Endothelial cell of umbilical vein (primary cell): ENCODE measurements around the gene SLC31A2. TPM values are rescaled to one million over a fixed set of nuclear protein-coding genes. Genes with fewer than 3 reads are reported as not detected.

Source experiments
- BruUV-seq: library from RNA; stranded (reverse); fragments of 400-500 nt; replicated peaks from 2 replicates; lab custom pipeline; 2021; lab: Mats Ljungman, UMichigan
- CTCF ChIA-PET: fragments of 300-600, 350-600 bp; sonication (Branson Sonifier 250); formaldehyde crosslinking; loops from one replicate; lab custom pipeline; 2021; ENCODE audit warnings: antibody characterized with exemption, inconsistent platforms; lab: Charles Lee
- POLR2A ChIA-PET: fragments of 300-600, 350-600 bp; sonication (Branson Sonifier 250); formaldehyde crosslinking; loops from one replicate; lab custom pipeline; 2021; ENCODE audit warnings: antibody characterized with exemption, inconsistent platforms; lab: Charles Lee
- DNase-seq: peaks from one replicate; pipeline ENCODE4 v3.0.0-alpha.2; 2011; ENCODE audit warnings: low read depth, low spot score
- FAIRE-seq: peaks from 2 replicates; lab custom pipeline; 2011; peaks lifted over from hg19 to GRCh38; lab: Jason Lieb, UNC
- H2AFZ ChIP-seq: 2 replicates; pipeline ENCODE4 v1.6.0; 2012; ENCODE audit warnings: low read depth, low read length, control low read depth, inconsistent platforms
- H3K27ac ChIP-seq: 2 replicates; pipeline ENCODE4 v1.5.1; 2011; ENCODE audit warnings: low read depth, mild to moderate bottlenecking, control low read depth, low read length, moderate library complexity; ENCODE audit not compliant: insufficient read depth
- H3K27me3 ChIP-seq, 2 experiments: 2 replicates each; pipeline versions ENCODE4 v1.6.0 to v1.6.1; 2011; ENCODE audit warnings: low read length in 2 of 2, mixed read lengths in 1 of 2; ENCODE audit not compliant: control insufficient read depth in 2 of 2, insufficient read depth in 2 of 2
- H3K36me3 ChIP-seq, 2 experiments: 2 replicates in 1 of 2; 3 replicates in 1 of 2; pipeline ENCODE4 v1.5.1; 2011; ENCODE audit warnings: low read length in 2 of 2, mild to moderate bottlenecking in 1 of 2, moderate library complexity in 1 of 2; ENCODE audit not compliant: control insufficient read depth in 2 of 2, insufficient read depth in 2 of 2; ENCODE audit errors: extremely low read depth in 1 of 2
- H3K4me1 ChIP-seq: 3 replicates; pipeline ENCODE4 v1.5.1; 2011; ENCODE audit warnings: mild to moderate bottlenecking, low read length; ENCODE audit not compliant: control insufficient read depth, insufficient read depth; ENCODE audit errors: extremely low read depth
- H3K4me2 ChIP-seq: 2 replicates; pipeline ENCODE4 v1.6.1; 2011; ENCODE audit warnings: low read length, control low read depth, mixed read lengths; ENCODE audit not compliant: insufficient read depth
- H3K4me3 ChIP-seq, 3 experiments: fragments of 200-600 bp in 1 of 3; sonication (generic), shearing (Covaris generic) in 1 of 3; replicated peaks in 1 of 3; 2 replicates each; pipeline ENCODE4 v1.5.1; 2011 to 2016; ENCODE audit warnings: control low read depth in 3 of 3, low read length in 3 of 3, mild to moderate bottlenecking in 2 of 3, inconsistent platforms in 1 of 3, low read depth in 1 of 3, moderate library complexity in 1 of 3; ENCODE audit not compliant: insufficient read depth in 1 of 3
- H3K79me2 ChIP-seq: 2 replicates; pipeline ENCODE4 v1.6.0; 2012; ENCODE audit warnings: low read length, inconsistent platforms; ENCODE audit not compliant: control insufficient read depth, insufficient read depth
- H3K9ac ChIP-seq: replicated peaks from 2 replicates; pipeline ENCODE3; 2011; ENCODE audit warnings: low read length, control low read depth; ENCODE audit not compliant: insufficient read depth; ENCODE audit errors: extremely low read depth
- H3K9me1 ChIP-seq: replicated peaks from 3 replicates; pipeline ENCODE4 v1.6.0; 2011; ENCODE audit warnings: mild to moderate bottlenecking, low read length; ENCODE audit not compliant: control insufficient read depth, insufficient read depth; ENCODE audit errors: extremely low read depth
- H3K9me3 ChIP-seq: replicated peaks from 2 replicates; pipeline ENCODE4 v1.5.1; 2012; ENCODE audit warnings: low read length, inconsistent platforms; ENCODE audit not compliant: control insufficient read depth, insufficient read depth
- H4K20me1 ChIP-seq: replicated peaks from 2 replicates; pipeline ENCODE3; 2011; ENCODE audit warnings: mild to moderate bottlenecking, low read length; ENCODE audit not compliant: control insufficient read depth, insufficient read depth; ENCODE audit errors: extremely low read depth
- CTCF ChIP-seq, 2 donors: IDR thresholded peaks; 1 replicate in 1 of 2; 2 replicates in 1 of 2; pipeline ENCODE4 v1.5.1; 2011; ENCODE audit warnings: low read length in 2 of 2, mild to moderate bottlenecking in 2 of 2, moderate library complexity in 2 of 2, control low read depth in 1 of 2, inconsistent platforms in 1 of 2, low read depth in 1 of 2; ENCODE audit not compliant: insufficient read depth in 1 of 2; ENCODE audit errors: extremely low read depth in 1 of 2
- EZH2 ChIP-seq: IDR thresholded peaks from 2 replicates; pipeline ENCODE4 v1.6.1; 2012; ENCODE audit warnings: borderline replicate concordance, low read depth, mild to moderate bottlenecking, moderate library complexity, low read length, inconsistent platforms; ENCODE audit not compliant: severe bottlenecking
- FOS ChIP-seq: IDR thresholded peaks from 2 replicates; pipeline ENCODE4 v1.6.1; 2011; ENCODE audit warnings: mild to moderate bottlenecking, low read length, moderate library complexity, borderline replicate concordance; ENCODE audit not compliant: insufficient read depth
- GATA2 ChIP-seq: IDR thresholded peaks from 2 replicates; pipeline ENCODE4 v1.7.0; 2011; ENCODE audit warnings: low read depth, mild to moderate bottlenecking, moderate library complexity, mixed read lengths, low read length; ENCODE audit not compliant: insufficient read length, insufficient read depth
- JUN ChIP-seq: IDR thresholded peaks from 2 replicates; pipeline ENCODE4 v1.6.1; 2011; ENCODE audit warnings: borderline replicate concordance, low read depth; ENCODE audit not compliant: insufficient read length, insufficient read depth
- MAX ChIP-seq: IDR thresholded peaks from 2 replicates; pipeline ENCODE4 v1.6.1; 2011; ENCODE audit not compliant: insufficient read depth, insufficient read length
- MYC ChIP-seq: IDR thresholded peaks from one replicate; pipeline ENCODE4 v1.6.1; 2011; ENCODE audit warnings: mild to moderate bottlenecking, low read depth, low read length
- POLR2A ChIP-seq: IDR thresholded peaks from 2 replicates; pipeline ENCODE4 v1.6.1; 2012; ENCODE audit warnings: low read depth, mild to moderate bottlenecking, control low read depth, low read length
- POLR2AphosphoS5 ChIP-seq: IDR thresholded peaks from 2 replicates; pipeline ENCODE4 v1.6.1; 2012; ENCODE audit warnings: low read depth, mild to moderate bottlenecking, control low read depth, low read length, moderate library complexity; ENCODE audit not compliant: insufficient read depth
- dilution Hi-C: fragments of 300-500 bp; cut with MboI; formaldehyde crosslinking; loops from one replicate; pipeline ENCODE4 v1.15.0; 2019; ENCODE audit warnings: low sequenced_read_pairs; ENCODE audit not compliant: extremely low pct_ligation_motif_present
- intact Hi-C: fragments of 100-400 bp; cut with micrococcal nuclease; formaldehyde crosslinking; loops from one replicate; pipeline ENCODE4 v1.10.0; 2022
- polyA plus RNA-seq, 4 experiments: library from polyadenylated mRNA; depleted of rRNA in 3 of 4; stranded (reverse) in 3 of 4; unstranded in 1 of 4; fragments of >200 nt; gene quantifications; 2 replicates each; pipeline versions ENCODE4 v1.2.1 to v1.2.3, GENCODE V29; 2011 to 2012; ENCODE audit warnings: missing spikeins in 1 of 4
- total RNA-seq: library from RNA; stranded (reverse); gene quantifications from 2 replicates; pipeline ENCODE4 v1.2.3, GENCODE V29; 2021

The SLC31A2 gene
- total and polyA plus RNA-seq, 2 donors (not counting 3 experiments of a cell fraction or from before 2014, with no cell fraction given), result 3.7 to 9.8 TPM

- dilution Hi-C loops, result no loop called here
- no peak overlapping the region for H3K4me3 ChIP-seq
Observed at GRCh38 chr9:113158446-113158845, 7.6 kb downstream of the SLC31A2 start.

GRCh38 chr9:113160571-113160970, 9.8 kb downstream of the SLC31A2 start:
- Histone ChIP-seq H3K4me3 (no peak overlapping the region), H3K9me1 (no peaks in the 10 kb centered on the region), H3K4me2 (no peak overlapping the region), H4K20me1 (no peaks in the 10 kb centered on the region), H3K9me3 (no peaks in the 10 kb centered on the region), H3K36me3 (peaks cover 4 to 16% of the 10 kb centered on the region in 2 experiments), H3K9ac (no peak overlapping the region), H3K79me2 (no peaks in the 10 kb centered on the region), H2AFZ (no peak overlapping the region), H3K27me3 (no peaks in the 10 kb centered on the region), H3K4me1 (no peaks in the 10 kb centered on the region), H3K27ac (no peak overlapping the region)
- FAIRE-seq, result no peak
- no TSS peak for BruUV-seq
- ChIA-PET POLR2A (no interaction called here), CTCF (interaction anchor here (0.7 to 1.8 kb wide), 2 partner anchors 9 to 14 kb away, joined by 3 to 5 read pairs; partner anchors contain the start of gene SLC31A2)
- TF ChIP-seq POLR2AphosphoS5 (no peak), GATA2 (no peak), FOS (no peak), JUN (no peak), POLR2A (no peak), MYC (no peak), CTCF (IDR thresholded peaks at IDR 0.05; ENCODE audit: extremely low read depth in 1 of 2, insufficient read depth in 1 of 2, low read depth in 1 of 2, low read length in 2 of 2) (no peak), MAX (no peak), EZH2 (no peak)
- intact Hi-C loops (no loop called here), dilution Hi-C loops (no loop called here)
- DNase-seq, result no peak

More at GRCh38 chr9:113158446-113158845, 7.6 kb downstream of the SLC31A2 start:
- ChIA-PET CTCF (no interaction called here), POLR2A (no interaction called here)
- Histone ChIP-seq H3K9ac (no peak overlapping the region), H2AFZ (no peak overlapping the region), H3K27ac (no peak overlapping the region), H3K4me2 (no peak overlapping the region), H4K20me1 (no peaks in the 10 kb centered on the region), H3K4me1 (no peaks in the 10 kb centered on the region), H3K27me3 (no peaks in the 10 kb centered on the region), H3K9me3 (no peaks in the 10 kb centered on the region), H3K79me2 (no peaks in the 10 kb centered on the region), H3K9me1 (no peaks in the 10 kb centered on the region), H3K36me3 (peaks cover 0 to 11% of the 10 kb centered on the region in 2 experiments)
- intact Hi-C loops, result loop anchor here (10.0 kb wide), 1 partner anchor 104 kb away; the partner anchor contains the start of gene ZFP37
- BruUV-seq, result no TSS peak
- FAIRE-seq, result no peak
- no peak for TF ChIP-seq CTCF (IDR thresholded peaks at IDR 0.05; ENCODE audit: extremely low read depth in 1 of 2, insufficient read depth in 1 of 2, low read depth in 1 of 2, low read length in 2 of 2)
- no peak for TF ChIP-seq FOS
- TF ChIP-seq POLR2A, result no peak
- DNase-seq, result no peak
